Measurements from ENCODE around the gene SLC13A1.

DNA sequence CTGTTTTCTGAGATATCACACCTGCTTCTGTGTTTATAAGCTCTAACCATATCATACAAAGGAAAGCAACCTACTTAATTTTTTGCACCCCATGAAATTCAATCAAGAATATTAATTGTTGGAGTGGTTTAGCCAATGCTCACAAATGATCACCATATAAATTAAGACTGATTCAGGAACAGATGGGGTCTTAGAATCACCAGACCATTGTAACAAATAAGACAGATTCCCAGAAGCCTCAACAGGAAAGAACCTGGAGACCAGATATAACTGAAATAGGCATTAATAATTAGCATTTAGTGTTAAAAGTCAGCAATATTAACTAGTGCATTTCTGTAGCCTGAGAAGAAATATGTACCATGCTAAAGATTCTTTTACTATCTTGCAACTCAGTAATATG lies 73.6 kb downstream of the SLC13A1 start:
- TF ChIP-seq SUZ12 (IDR thresholded peaks at IDR 0.05; ENCODE audit: extremely low read depth, insufficient read depth, insufficient read length), result no peak
- no peak for TF ChIP-seq YY1 (IDR thresholded peaks at IDR 0.05; ENCODE audit: insufficient read depth, insufficient read length)
- TF ChIP-seq ZNF274 (IDR thresholded peaks at IDR 0.05; ENCODE audit: low read depth, low read length), result no peak
